ENCODE results near the gene LRRC28. TPM values are rescaled to one million over a fixed set of nuclear protein-coding genes. Genes with fewer than 3 reads are reported as not detected.

LRRC28 gene
- total and polyA plus RNA-seq, 9 of the 15 experiments (the other 6 are each of a cell fraction or from before 2014, with no cell fraction given): 5.5 to 17.4 (median 7.9) TPM

GRCh38 chr15:99213187-99213811 is 38.0 kb upstream of the LRRC28 start:
- in situ Hi-C loops (cut with MboI): loop anchor here (5.0 kb wide), 1 partner anchor 111 kb away; no protein-coding TSS in a partner anchor
- no peaks in the 10 kb centered on the region for H3K27me3 ChIP-seq (ENCODE audit: control insufficient read depth in 2 of 2, insufficient read depth in 2 of 2, low read length in 2 of 2)
- POLR2A ChIA-PET: no interaction called here
- H3K27ac ChIP-seq (ENCODE audit: extremely low read depth, low read depth, low read length): no peak overlapping the region
- H2AFZ ChIP-seq (ENCODE audit: low read depth, low read length): no peak overlapping the region
- intact Hi-C loops (cut with micrococcal nuclease): loop anchor here (1.0 to 5.0 kb wide), 3 partner anchors 41 to 113 kb away; no protein-coding TSS in a partner anchor
- no peaks in the 10 kb centered on the region for H3K9me3 ChIP-seq (replicated peaks; ENCODE audit: control insufficient read depth, insufficient read depth, low read depth, low read length)
- ATAC-seq (peak; percentile 95), FAIRE-seq (peak; percentile 79), DNase-seq (ENCODE audit: extremely low read depth in 1 of 4, low spot score in 3 of 4) (peak; percentile 47 to 69 (median 50))
- no peaks in the 10 kb centered on the region for H3K36me3 ChIP-seq (ENCODE audit: control insufficient read depth, insufficient read depth, low read length)
- CTCF ChIA-PET (ENCODE audit: low intra/inter-chr PET ratio): interaction anchor here (2.6 kb wide), 2 partner anchors 109 to 112 kb away, joined by 14 to 19 read pairs; partner anchors contain the start of gene SYNM
- WGBS (ENCODE audit: insufficient coverage, low coverage, missing lambda C conversion rate): 0% methylated on average over 1 of the region's 1 CpG
- H3K79me2 ChIP-seq (ENCODE audit: control insufficient read depth, insufficient read depth, low read length): no peaks in the 10 kb centered on the region
- no TSS peak for BruUV-seq (replicated peaks)
- no peaks in the 10 kb centered on the region for H3K9me1 ChIP-seq (ENCODE audit: control insufficient read depth, insufficient read depth, low read length)
- H4K20me1 ChIP-seq (replicated peaks; ENCODE audit: control insufficient read depth, insufficient read depth, low read length): no peaks in the 10 kb centered on the region
- H3K4me3 ChIP-seq: no peak overlapping the region
- no peak overlapping the region for H3K4me2 ChIP-seq (ENCODE audit: insufficient read depth, low read length)
- H3K4me1 ChIP-seq (replicated peaks in 1 of 2; ENCODE audit: control insufficient read depth in 2 of 2, insufficient read depth in 2 of 2, low read length in 2 of 2): no peaks in the 10 kb centered on the region
- no peak overlapping the region for H3K9ac ChIP-seq (ENCODE audit: insufficient read depth in 1 of 2, low read depth in 2 of 2, low read length in 2 of 2)
- TF ChIP-seq RBM22 (IDR thresholded peaks at IDR 0.05; ENCODE audit: low read depth, low read length, poor library complexity, severe bottlenecking) (no peak), HDAC1 (IDR thresholded peaks at IDR 0.05) (no peak), RAD21 (CRISPR knock-in tag; conservative IDR thresholded peaks at IDR 0.05 in 1 of 2, IDR thresholded peaks at IDR 0.05 in 1 of 2) (peak; percentile 77 to 91), CBX8 (IDR thresholded peaks at IDR 0.05; ENCODE audit: borderline replicate concordance, extremely low read depth, low read depth, low read length, poor library complexity, severe bottlenecking) (no peak), RB1 (IDR thresholded peaks at IDR 0.05; ENCODE audit: low read depth) (no peak), REST (IDR thresholded peaks at IDR 0.05; ENCODE audit: borderline replicate concordance) (peak; percentile 78), REST (CRISPR knock-in tag; IDR thresholded peaks at IDR 0.05; ENCODE audit: low read depth) (no peak)

Measured in K562 (cell line).